Spleen (tissue), 7 donors: ENCODE measurements around the gene ZER1.

ENCODE experiments used
- POLR2A ChIP-seq, 3 donors: fragments of 450-650 bp; IDR thresholded peaks; one replicate each; pipeline ENCODE4 v1.5.1; 2017; ENCODE audit warnings: antibody characterized with exemption in 3 of 3, mild to moderate bottlenecking in 1 of 3
- POLR2AphosphoS5 ChIP-seq, 3 donors: sonication (generic); formaldehyde crosslinking; IDR thresholded peaks; one replicate each; pipeline ENCODE4 v1.5.1; 2017; ENCODE audit warnings: antibody characterized with exemption in 3 of 3
- TF ChIP-seq, protein P1 (sequence below), 11 experiments: fragments of 200-600 bp in 7 of 11; fragments of 450-650 bp in 4 of 11; sonication (generic) in 4 of 11; IDR thresholded peaks in 8 of 11; conservative IDR thresholded peaks in 3 of 11; 1 replicate in 7 of 11; 2 replicates in 4 of 11; pipeline versions ENCODE4 v1.4.0 to v1.8.0; 2016 to 2021; ENCODE audit warnings: antibody characterized with exemption in 11 of 11, inconsistent platforms in 4 of 11, mild to moderate bottlenecking in 1 of 11
- donor health status: DM: no; HTN: no; CAD: no; lungs with moderate emphysema.
- donor health status: DM: no; HTN: no; CAD: no.
- donor health status: DM: no; HTN: no; CAD: no.

GRCh38 chr9:128707446-128707845 is 64.3 kb downstream of the ZER1 start:
- TF ChIP-seq, protein P1, sequence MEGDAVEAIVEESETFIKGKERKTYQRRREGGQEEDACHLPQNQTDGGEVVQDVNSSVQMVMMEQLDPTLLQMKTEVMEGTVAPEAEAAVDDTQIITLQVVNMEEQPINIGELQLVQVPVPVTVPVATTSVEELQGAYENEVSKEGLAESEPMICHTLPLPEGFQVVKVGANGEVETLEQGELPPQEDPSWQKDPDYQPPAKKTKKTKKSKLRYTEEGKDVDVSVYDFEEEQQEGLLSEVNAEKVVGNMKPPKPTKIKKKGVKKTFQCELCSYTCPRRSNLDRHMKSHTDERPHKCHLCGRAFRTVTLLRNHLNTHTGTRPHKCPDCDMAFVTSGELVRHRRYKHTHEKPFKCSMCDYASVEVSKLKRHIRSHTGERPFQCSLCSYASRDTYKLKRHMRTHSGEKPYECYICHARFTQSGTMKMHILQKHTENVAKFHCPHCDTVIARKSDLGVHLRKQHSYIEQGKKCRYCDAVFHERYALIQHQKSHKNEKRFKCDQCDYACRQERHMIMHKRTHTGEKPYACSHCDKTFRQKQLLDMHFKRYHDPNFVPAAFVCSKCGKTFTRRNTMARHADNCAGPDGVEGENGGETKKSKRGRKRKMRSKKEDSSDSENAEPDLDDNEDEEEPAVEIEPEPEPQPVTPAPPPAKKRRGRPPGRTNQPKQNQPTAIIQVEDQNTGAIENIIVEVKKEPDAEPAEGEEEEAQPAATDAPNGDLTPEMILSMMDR (IDR thresholded peaks at IDR 0.05 in 8 of 11, conservative IDR thresholded peaks at IDR 0.05 in 3 of 11): no peak
- TF ChIP-seq POLR2A (IDR thresholded peaks at IDR 0.05) (no peak), POLR2AphosphoS5 (IDR thresholded peaks at IDR 0.05) (no peak)
